CD14-positive monocyte (primary cell): Measurements from ENCODE around the gene STON2. TPM values are rescaled to one million over a fixed set of nuclear protein-coding genes. Genes with fewer than 3 reads are reported as not detected.

Experiments used
- DNase-seq, 3 donors: peaks; one replicate each; pipeline ENCODE4 v3.0.0-alpha.2; 2011 to 2022
- H2AFZ ChIP-seq: 2 replicates; pipeline ENCODE4 v1.6.0; 2012; ENCODE audit warnings: mild to moderate bottlenecking, low read depth, low read length, inconsistent platforms; ENCODE audit not compliant: insufficient read depth, poor library complexity, severe bottlenecking
- H3K27ac ChIP-seq, 2 donors: 1 replicate in 1 of 2; 2 replicates in 1 of 2; pipeline ENCODE4 v1.5.1; 2012 to 2013; ENCODE audit warnings: low read length in 2 of 2, control low read depth in 1 of 2, inconsistent platforms in 1 of 2, low read depth in 1 of 2, mild to moderate bottlenecking in 1 of 2
- H3K27me3 ChIP-seq, 2 donors: one replicate each; pipeline versions ENCODE4 v1.6.0 to v1.6.1; 2011 to 2013; ENCODE audit warnings: low read length in 2 of 2; ENCODE audit not compliant: control insufficient read depth in 2 of 2, insufficient read depth in 2 of 2
- H3K36me3 ChIP-seq, 2 donors: replicated peaks in 1 of 2; 1 replicate in 1 of 2; 2 replicates in 1 of 2; pipeline versions ENCODE4 v1.5.1 to v1.6.1; 2012 to 2013; ENCODE audit warnings: low read length in 2 of 2, control low read depth in 1 of 2, inconsistent platforms in 1 of 2, mild to moderate bottlenecking in 1 of 2; ENCODE audit not compliant: insufficient read depth in 2 of 2, control insufficient read depth in 1 of 2
- H3K4me1 ChIP-seq, 2 donors: 1 replicate in 1 of 2; 2 replicates in 1 of 2; pipeline versions ENCODE4 v1.5.1 to v1.6.1; 2012 to 2013; ENCODE audit warnings: low read length in 2 of 2, control low read depth in 1 of 2, inconsistent platforms in 1 of 2, mild to moderate bottlenecking in 1 of 2, moderate library complexity in 1 of 2; ENCODE audit not compliant: insufficient read depth in 2 of 2, control insufficient read depth in 1 of 2
- H3K4me2 ChIP-seq: replicated peaks from 2 replicates; pipeline ENCODE3; 2012; ENCODE audit warnings: low read length, moderate library complexity, mild to moderate bottlenecking; ENCODE audit not compliant: poor library complexity, severe bottlenecking; ENCODE audit errors: extremely low read depth
- H3K4me3 ChIP-seq, 3 experiments: fragments of 200-600 bp in 1 of 3; sonication (generic) in 1 of 3; replicated peaks in 1 of 3; 1 replicate in 2 of 3; 2 replicates in 1 of 3; pipeline ENCODE4 v1.5.1; 2011 to 2013; ENCODE audit warnings: low read length in 3 of 3, mild to moderate bottlenecking in 3 of 3, control low read depth in 2 of 3, low read depth in 2 of 3, inconsistent platforms in 1 of 3, moderate library complexity in 1 of 3
- H3K79me2 ChIP-seq: 2 replicates; pipeline ENCODE4 v1.6.0; 2012; ENCODE audit warnings: mild to moderate bottlenecking, control low read depth, inconsistent platforms, low read length, moderate library complexity; ENCODE audit not compliant: insufficient read depth
- H3K9ac ChIP-seq: 2 replicates; pipeline ENCODE4 v1.6.0; 2017; ENCODE audit warnings: low read length, mild to moderate bottlenecking; ENCODE audit not compliant: insufficient read depth, poor library complexity, severe bottlenecking
- H3K9me3 ChIP-seq, 2 donors: replicated peaks in 1 of 2; 1 replicate in 1 of 2; 2 replicates in 1 of 2; pipeline versions ENCODE4 v1.5.1 to v1.6.1; 2012 to 2013; ENCODE audit warnings: low read length in 2 of 2, control low read depth in 1 of 2; ENCODE audit not compliant: control insufficient read depth in 1 of 2, insufficient read depth in 1 of 2
- H4K20me1 ChIP-seq: 2 replicates; pipeline ENCODE4 v1.6.0; 2012; ENCODE audit warnings: mild to moderate bottlenecking, low read length, control low read depth, moderate library complexity; ENCODE audit not compliant: insufficient read depth
- H3K27ac Mint-ChIP-seq, 7 donors: one replicate each; pipeline ENCODE4 v1.8.0; 2020; ENCODE audit warnings: mild to moderate bottlenecking in 7 of 7, mixed read lengths in 7 of 7, moderate library complexity in 6 of 7, inconsistent platforms in 2 of 7
- H3K27me3 Mint-ChIP-seq, 3 donors: one replicate each; pipeline ENCODE4 v1.8.0; 2021 to 2022; ENCODE audit warnings: low read depth in 3 of 3, mild to moderate bottlenecking in 3 of 3, mixed read lengths in 3 of 3, moderate library complexity in 3 of 3, inconsistent platforms in 1 of 3
- H3K36me3 Mint-ChIP-seq, 2 donors: one replicate each; pipeline ENCODE4 v1.8.0; 2020; ENCODE audit warnings: mixed read lengths in 2 of 2, inconsistent platforms in 1 of 2, mild to moderate bottlenecking in 1 of 2
- H3K4me1 Mint-ChIP-seq: one replicate; pipeline ENCODE4 v1.8.0; 2020; ENCODE audit warnings: mild to moderate bottlenecking, mixed read lengths
- H3K4me3 Mint-ChIP-seq, 2 donors: one replicate each; pipeline ENCODE4 v1.8.0; 2020; ENCODE audit warnings: mild to moderate bottlenecking in 2 of 2, mixed read lengths in 2 of 2, moderate library complexity in 1 of 2
- H3K9me3 Mint-ChIP-seq, 7 donors: one replicate each; pipeline ENCODE4 v1.8.0; 2020 to 2022; ENCODE audit warnings: mixed read lengths in 7 of 7, mild to moderate bottlenecking in 6 of 7, moderate library complexity in 6 of 7, inconsistent platforms in 2 of 7
- CTCF ChIP-seq: fragments of 200-600 bp; IDR thresholded peaks from one replicate; pipeline ENCODE4 v1.8.0; 2022; ENCODE audit warnings: antibody characterized with exemption, mild to moderate bottlenecking
- WGBS: methylation state at CpG from one replicate; pipeline ENCODE4 v1.1.5; 2013; ENCODE audit warnings: missing lambda C conversion rate; ENCODE audit not compliant: insufficient coverage; 5-methylcytosine and 5-hydroxymethylcytosine counted together
- intact Hi-C, 2 donors: fragments of 100-400 bp; cut with micrococcal nuclease; formaldehyde crosslinking; loops; one replicate each; pipeline versions ENCODE4 v1.15.0 to v1.15.1; 2023
- polyA plus RNA-seq, 3 donors: library from polyadenylated mRNA; depleted of rRNA in 1 of 3; unstranded in 2 of 3; stranded (reverse) in 1 of 3; fragments of 300-500 nt in 2 of 3; fragments of >200 nt in 1 of 3; fragmentation: Illumina TruSeq in 2 of 3; gene quantifications; 1 replicate in 2 of 3; 2 replicates in 1 of 3; pipeline ENCODE4 v1.2.3, GENCODE V29; 2012 to 2021

Gene STON2
- polyA plus RNA-seq, 3 donors: 1.6 to 3.2 (median 2.1) TPM

GRCh38 chr14:81386290-81386745 is 13.8 kb downstream of the STON2 start:
- H3K4me2 ChIP-seq: no peak overlapping the region
- Mint-ChIP-seq H3K9me3 (peaks cover 0 to 3% (median 0%) of the 10 kb centered on the region in 7 donors), H3K36me3 (peaks cover 0 to 1% of the 10 kb centered on the region in 2 donors), H3K27me3 (peaks cover 12 to 37% (median 37%) of the 10 kb centered on the region in 3 donors), H3K27ac (no peak overlapping the region), H3K4me3 (no peak overlapping the region), H3K4me1 (peaks cover 4% of the 10 kb centered on the region)
- peaks cover 3 to 22% of the 10 kb centered on the region in 2 donors for H3K27me3 ChIP-seq
- H3K79me2 ChIP-seq: no peaks in the 10 kb centered on the region
- H2AFZ ChIP-seq: no peak overlapping the region
- H3K9ac ChIP-seq: no peak overlapping the region
- no peak overlapping the region for H3K27ac ChIP-seq
- no peaks in the 10 kb centered on the region for H3K4me1 ChIP-seq
- DNase-seq: no peak
- intact Hi-C loops: loop anchor here (10.0 kb wide), 1 partner anchor 48 kb away; no protein-coding TSS in a partner anchor
- H3K36me3 ChIP-seq: no peaks in the 10 kb centered on the region
- no peak for TF ChIP-seq CTCF
- no peaks in the 10 kb centered on the region for H3K9me3 ChIP-seq
- WGBS: 90% methylated on average over 4 of the region's 4 CpGs
- no peaks in the 10 kb centered on the region for H4K20me1 ChIP-seq
- H3K4me3 ChIP-seq: no peak overlapping the region

- H3K27ac Mint-ChIP-seq: no peak overlapping the region
- H3K27me3 Mint-ChIP-seq: peaks cover 8 to 35% (median 33%) of the 10 kb centered on the region in 3 donors
- peaks cover 0 to 1% of the 10 kb centered on the region in 2 donors for H3K36me3 Mint-ChIP-seq
- no peaks in the 10 kb centered on the region for H3K4me1 ChIP-seq
- no peak for DNase-seq
- no peak overlapping the region for H3K4me3 ChIP-seq
- H3K27me3 ChIP-seq: peaks cover 2 to 19% of the 10 kb centered on the region in 2 donors
- 92% methylated on average over 5 of the region's 7 CpGs for WGBS
- peaks cover 6% of the 10 kb centered on the region for H3K4me1 Mint-ChIP-seq
- H2AFZ ChIP-seq: no peak overlapping the region
- H3K36me3 ChIP-seq: no peaks in the 10 kb centered on the region
- no peak overlapping the region for H3K4me2 ChIP-seq
- H3K27ac ChIP-seq: no peak overlapping the region
- H3K9me3 ChIP-seq: no peaks in the 10 kb centered on the region
- no peak overlapping the region for H3K4me3 Mint-ChIP-seq
- H3K79me2 ChIP-seq: no peaks in the 10 kb centered on the region
- no peak for TF ChIP-seq CTCF
- no peaks in the 10 kb centered on the region for H4K20me1 ChIP-seq
- H3K9ac ChIP-seq: no peak overlapping the region
- peaks cover 0 to 3% (median 0%) of the 10 kb centered on the region in 7 donors for H3K9me3 Mint-ChIP-seq
- intact Hi-C loops: loop anchor here (10.0 kb wide), 1 partner anchor 49 kb away; no protein-coding TSS in a partner anchor
Measured at GRCh38 chr14:81385886-81386285, 14.2 kb downstream of the STON2 start.
